Fibroblast of villous mesenchyme (primary cell): ENCODE measurements around the gene RHOA. TPM values are rescaled to one million over a fixed set of nuclear protein-coding genes. Genes with fewer than 3 reads are reported as not detected.

Source experiments
- DNase-seq: peaks from one replicate; pipeline ENCODE4 v3.0.0-alpha.2; 2010; ENCODE audit warnings: low read depth
- H3K4me3 ChIP-seq: 2 replicates; pipeline ENCODE4 v1.5.1; 2011; ENCODE audit warnings: low read depth, mild to moderate bottlenecking, low read length
- total RNA-seq: library from RNA; depleted of rRNA; stranded (reverse); fragments of >200 nt; gene quantifications from 2 replicates; pipeline ENCODE4 v1.2.3, GENCODE V29; 2012
- TF ChIP-seq, protein P1 (sequence below): IDR thresholded peaks from 2 replicates; pipeline ENCODE4 v1.5.1; 2012; ENCODE audit warnings: low read depth, mild to moderate bottlenecking, low read length; ENCODE audit not compliant: insufficient read depth

Gene RHOA
- 626 and 717 TPM in 2 replicates for total RNA-seq

DNA sequence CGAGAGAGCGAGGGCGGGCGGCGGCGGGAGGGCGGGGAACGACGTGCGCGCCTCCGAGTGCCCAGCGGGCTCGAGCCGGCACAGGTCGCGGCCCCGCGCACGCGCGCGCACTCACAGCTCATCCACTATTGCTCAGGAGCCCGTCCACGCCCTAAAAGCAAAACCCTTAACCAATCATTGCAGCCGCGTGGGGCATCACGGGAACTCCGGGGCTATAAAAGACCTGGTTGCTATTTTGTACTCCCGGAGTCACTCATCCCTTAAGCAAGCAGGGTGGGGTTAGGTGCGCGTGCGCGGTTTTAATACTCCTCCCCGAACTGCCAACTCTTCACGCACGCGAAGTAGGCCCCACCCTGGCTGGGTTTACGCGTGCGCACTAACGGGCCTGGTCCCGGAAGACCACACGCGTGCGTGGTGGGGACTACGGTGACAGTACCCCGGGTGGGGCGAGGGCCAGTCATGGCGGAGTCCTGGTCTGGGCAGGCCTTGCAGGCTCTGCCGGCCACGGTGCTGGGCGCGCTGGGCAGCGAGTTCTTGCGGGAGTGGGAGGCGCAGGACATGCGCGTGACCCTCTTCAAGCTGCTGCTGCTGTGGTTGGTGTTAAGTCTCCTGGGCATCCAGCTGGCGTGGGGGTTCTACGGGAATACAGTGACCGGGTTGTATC is at the start of gene RHOA, which contains the start of gene TCTA:
TSS of gene RHOA (minus strand) at position 9 of the 664 bp plus-strand sequence. CDS start 36,387 bp downstream, outside the sequence.
TSS of gene TCTA (plus strand) at position 456 of the 664 bp plus-strand sequence. CDS start at position 460, 4 bp downstream.
- TF ChIP-seq, protein P1, sequence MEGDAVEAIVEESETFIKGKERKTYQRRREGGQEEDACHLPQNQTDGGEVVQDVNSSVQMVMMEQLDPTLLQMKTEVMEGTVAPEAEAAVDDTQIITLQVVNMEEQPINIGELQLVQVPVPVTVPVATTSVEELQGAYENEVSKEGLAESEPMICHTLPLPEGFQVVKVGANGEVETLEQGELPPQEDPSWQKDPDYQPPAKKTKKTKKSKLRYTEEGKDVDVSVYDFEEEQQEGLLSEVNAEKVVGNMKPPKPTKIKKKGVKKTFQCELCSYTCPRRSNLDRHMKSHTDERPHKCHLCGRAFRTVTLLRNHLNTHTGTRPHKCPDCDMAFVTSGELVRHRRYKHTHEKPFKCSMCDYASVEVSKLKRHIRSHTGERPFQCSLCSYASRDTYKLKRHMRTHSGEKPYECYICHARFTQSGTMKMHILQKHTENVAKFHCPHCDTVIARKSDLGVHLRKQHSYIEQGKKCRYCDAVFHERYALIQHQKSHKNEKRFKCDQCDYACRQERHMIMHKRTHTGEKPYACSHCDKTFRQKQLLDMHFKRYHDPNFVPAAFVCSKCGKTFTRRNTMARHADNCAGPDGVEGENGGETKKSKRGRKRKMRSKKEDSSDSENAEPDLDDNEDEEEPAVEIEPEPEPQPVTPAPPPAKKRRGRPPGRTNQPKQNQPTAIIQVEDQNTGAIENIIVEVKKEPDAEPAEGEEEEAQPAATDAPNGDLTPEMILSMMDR, result no peak
- peak within 1 kb of the TSS; percentile 73 for H3K4me3 ChIP-seq
- DNase-seq, result peak; percentile 100

DNA sequence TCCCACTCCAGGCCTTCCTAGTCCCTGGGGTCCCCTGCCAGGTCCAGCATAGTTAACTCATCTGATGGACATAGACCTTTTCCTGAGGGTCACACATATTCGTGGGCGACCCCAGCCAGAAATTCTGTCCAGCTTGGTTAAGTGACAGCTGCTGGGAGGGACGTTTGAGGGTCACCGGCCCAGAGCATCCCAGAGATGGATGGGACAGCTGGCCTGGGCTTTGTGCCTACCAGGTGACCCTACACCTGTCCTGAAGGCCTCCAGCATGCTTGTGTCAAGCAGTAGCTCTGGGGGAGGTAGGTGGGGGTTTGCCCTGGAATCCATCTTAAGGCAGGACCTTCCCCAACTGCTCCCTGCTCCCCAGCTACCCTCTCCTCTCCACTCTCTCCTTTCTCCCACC is 49.2 kb upstream of the RHOA start:
- TF ChIP-seq, protein P1, result no peak
- H3K4me3 ChIP-seq, result no peak overlapping the region
- no peak for DNase-seq

DNA sequence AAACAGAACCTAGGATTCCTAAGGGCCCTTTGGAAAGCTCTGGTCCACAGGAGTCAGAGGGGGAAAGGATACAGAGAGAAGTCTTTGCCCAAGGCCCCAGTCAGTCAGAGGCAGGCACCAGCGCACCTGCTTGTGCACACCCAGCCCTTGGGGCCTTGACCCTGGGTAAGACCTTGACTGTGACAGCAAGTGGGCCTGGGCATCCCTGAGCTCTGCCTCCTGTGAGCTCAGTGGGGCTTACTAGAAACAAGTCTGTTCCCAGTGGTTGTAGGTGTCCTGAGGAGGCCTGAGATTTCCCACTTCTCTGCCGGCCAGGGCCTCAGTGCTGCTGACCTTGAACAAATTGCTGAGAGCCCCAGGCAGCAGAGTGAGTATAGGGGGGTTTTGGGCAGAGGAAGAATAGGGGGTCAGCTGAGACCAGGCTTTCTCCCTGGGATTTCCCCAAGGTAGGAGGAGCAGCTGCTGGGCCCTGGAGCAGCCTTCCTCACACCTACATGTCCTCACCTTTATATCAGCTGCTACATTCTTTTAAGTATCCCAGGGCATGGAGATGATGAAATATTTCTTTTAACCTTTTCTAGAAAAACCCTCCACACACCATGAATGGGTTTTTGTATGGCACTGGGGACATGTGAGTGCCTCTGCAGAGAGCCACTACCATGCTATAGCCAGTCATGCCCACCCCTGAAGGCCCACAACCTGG is 48.6 kb upstream of the RHOA start:
- TF ChIP-seq, protein P1, result no peak
- no peak for DNase-seq
- H3K4me3 ChIP-seq, result no peak overlapping the region

DNA sequence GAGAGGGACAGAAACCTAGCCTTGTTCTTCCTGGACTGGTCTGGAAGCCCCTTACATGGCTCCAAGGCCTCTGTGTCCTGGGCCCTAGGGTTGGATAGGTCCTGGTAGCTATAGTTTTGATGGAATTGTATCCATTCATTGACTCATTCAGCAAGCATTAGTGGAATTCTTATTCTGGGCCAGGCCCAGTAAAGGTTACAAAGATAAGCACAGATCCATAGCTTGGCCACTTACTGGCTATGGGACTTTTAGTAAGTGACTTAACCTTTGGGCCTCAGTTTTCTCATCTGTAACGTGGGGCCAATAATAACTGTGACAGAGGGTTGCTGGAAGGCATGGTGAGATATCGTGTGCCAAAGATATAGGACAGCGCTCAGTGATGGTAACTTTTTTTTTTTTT is 44.7 kb upstream of the RHOA start:
- TF ChIP-seq, protein P1, result no peak
- H3K4me3 ChIP-seq, result no peak overlapping the region
- DNase-seq, result no peak

DNA sequence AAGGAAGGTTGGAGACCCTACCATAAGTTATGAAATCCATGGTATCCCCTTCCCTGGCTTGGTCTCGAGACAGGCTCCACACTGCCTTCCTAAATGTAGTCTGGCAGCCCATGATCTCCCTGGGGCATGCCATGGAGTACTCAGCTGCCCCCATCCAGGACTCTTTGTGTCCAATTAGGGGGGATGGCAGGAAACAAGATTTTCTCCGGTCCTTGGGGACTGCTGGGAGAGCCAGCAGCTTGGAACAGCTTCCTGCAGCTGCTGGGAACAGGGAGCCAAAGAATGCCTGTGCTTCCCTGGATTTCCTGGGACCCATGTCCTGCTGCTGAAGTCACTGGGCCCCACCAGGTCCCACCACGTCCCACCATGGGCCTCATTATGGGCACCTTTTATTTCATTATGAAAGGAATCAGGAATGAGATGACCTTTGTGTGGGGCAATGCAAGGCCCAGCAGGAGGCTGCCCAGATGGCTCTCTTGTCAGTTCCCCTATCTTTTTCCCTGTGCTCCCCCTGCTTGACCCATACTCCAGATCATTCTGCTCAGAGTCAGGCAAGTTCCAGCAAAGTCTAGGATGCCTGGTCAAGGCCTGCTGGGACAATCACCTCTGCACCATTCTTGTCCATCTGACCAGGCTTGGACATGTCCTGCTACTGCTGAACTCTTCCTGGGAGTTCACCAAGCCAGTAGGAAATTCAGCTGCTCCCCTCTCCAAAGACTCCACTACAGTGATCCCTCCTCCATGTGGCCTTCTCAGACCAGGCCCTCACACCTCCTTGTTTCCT is 43.3 kb upstream of the RHOA start:
- no peak overlapping the region for H3K4me3 ChIP-seq
- TF ChIP-seq, protein P1, result no peak
- DNase-seq, result no peak

DNA sequence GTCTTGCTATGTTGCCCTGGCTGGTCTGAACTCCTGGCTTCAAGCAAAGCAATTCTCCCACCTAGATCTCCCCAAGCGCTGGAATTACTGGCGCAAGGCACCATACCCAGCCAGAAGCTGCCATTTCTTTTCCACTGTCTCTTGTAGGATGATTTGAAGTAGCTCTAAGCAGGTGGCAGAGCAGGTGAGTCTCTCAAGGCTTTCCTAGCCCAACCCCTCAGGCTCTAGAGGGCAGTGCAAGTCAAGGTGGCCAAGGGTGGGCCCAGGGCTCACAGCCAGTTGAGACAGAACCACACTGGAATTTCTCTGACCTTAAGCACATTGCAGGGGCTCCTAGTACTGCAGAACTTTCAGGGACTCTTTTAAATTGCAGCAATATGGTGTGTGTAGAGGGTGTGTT is 42.7 kb upstream of the RHOA start:
- no peak overlapping the region for H3K4me3 ChIP-seq
- TF ChIP-seq, protein P1, result peak; percentile 32
- peak; percentile 35 for DNase-seq
